Activated naive CD4-positive, alpha-beta T cell (primary cell): ENCODE results near the gene TMEM129.
A peak's percentile ranks its signal among the peaks of the same experiment; 100 is the strongest.

Experiments
- DNase-seq, 4 experiments: peaks; one replicate each; lab custom pipeline; 2025; lab: John Stamatoyannopoulos, UW

The TMEM129 gene

DNA sequence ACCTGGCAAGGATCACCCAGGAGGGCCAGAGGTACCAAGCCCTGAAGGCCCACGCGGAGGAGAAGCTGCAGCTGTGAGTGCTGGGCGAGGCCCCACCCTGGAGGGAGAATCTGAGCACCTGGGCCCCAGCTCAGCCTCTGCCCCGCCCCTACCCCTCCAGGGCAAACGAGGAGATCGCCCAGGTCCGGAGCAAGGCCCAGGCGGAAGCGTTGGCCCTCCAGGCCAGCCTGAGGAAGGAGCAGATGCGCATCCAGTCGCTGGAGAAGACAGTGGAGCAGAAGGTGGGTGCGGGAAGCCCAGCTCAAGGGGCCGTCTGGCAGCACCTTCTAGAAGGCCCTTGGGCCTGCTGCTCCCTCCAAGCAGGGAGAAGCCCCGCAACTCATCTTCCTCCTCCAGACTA is 23.4 kb upstream of the TMEM129 start:
- DNase-seq = no peak

GRCh38 chr4:1743975-1744374 is 22.9 kb upstream of the TMEM129 start:
- DNase-seq = no peak

- DNase-seq = no peak
Observed at GRCh38 chr4:1743551-1743950, 22.4 kb upstream of the TMEM129 start.

DNA sequence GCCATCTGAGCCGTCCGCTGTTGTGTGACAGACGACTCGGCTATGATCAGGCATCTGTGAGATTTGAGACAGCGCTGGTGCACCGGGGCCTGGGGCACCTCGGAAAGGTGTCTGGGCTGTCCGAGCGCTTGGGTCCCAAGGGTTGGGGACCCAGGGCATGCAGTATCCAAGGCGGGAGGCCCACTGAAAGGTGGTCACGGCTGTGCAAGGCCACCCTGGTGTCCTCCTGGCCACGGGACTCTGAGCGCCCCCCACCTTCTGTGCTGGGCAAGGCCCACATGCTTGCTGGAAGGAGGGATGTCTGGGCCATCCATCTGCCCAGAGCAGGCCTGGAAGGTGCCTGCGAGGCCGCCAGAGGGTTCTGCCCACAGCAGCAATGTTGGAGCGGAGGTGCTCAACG is 20.1 kb upstream of the TMEM129 start:
- no peak for DNase-seq

- DNase-seq = no peak
Observed at GRCh38 chr4:1740021-1740545, 19.0 kb upstream of the TMEM129 start.

DNA sequence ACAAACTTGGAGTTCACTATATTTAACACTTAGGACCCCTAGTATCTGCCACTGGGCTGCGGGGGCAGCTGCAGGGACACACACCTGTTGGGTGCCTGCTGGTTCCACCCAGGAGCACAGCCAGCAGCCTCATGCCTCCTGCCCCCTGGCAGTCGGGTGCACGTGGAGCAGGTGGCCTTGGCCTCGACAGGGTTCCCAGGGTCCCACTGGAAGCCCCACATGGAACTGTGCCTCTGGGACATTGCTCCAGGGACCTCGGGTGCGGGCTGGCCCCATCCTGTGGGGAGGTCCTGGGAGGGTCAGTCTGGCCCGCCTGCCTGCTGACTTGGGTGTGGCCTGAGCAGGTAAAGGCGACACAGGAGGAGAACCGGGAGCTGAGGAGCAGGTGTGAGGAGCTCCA is 18.2 kb upstream of the TMEM129 start:
- DNase-seq = no peak

- DNase-seq = no peak
Observed at GRCh38 chr4:1738410-1738809, 17.3 kb upstream of the TMEM129 start.

DNA sequence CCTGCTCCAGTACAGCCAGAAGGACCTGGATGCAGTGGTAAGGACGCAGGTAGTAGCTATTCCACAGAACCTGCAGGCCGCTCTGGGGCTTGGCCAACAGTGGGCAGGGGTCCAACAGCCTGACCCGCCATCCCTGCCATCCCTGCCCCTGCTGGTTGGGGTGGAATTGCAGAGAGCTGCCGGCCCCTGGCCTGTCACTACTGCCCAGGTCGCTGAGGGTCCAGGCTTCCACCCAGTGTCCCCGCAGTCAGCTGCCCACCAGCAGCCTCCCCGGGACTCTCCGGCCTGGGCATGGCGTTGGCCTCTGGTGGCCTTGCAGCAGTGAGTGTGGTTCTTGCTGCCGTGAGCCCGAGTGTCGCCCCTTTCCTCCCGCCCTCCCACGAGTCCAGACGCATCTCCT is 16.5 kb upstream of the TMEM129 start:
- DNase-seq = no peak

- DNase-seq = no peak
Observed at GRCh38 chr4:1736812-1737211, 15.7 kb upstream of the TMEM129 start.

GRCh38 chr4:1735215-1735614 is 14.1 kb upstream of the TMEM129 start:
- no peak for DNase-seq

- DNase-seq = no peak
Observed at GRCh38 chr4:1732911-1733310, 11.8 kb upstream of the TMEM129 start.

DNA sequence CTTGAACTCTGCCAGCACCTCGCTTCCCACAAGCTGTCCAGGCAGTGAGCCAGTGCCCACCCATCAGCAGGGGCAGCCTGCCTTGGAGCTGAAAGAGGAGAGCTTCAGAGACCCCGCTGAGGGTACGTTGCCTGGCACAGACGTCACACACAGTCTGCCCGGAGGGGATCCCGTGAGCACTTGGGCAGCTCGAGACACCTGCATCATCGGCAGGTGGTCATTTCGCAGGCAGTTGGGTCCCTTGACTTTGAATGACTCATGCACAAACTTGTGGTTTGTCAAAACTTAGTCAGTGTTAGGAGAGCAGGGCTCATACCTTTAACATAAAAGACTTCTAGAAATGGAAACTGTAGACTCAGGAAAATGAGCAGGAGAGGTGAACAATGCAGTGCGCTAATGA is 10.1 kb upstream of the TMEM129 start:
- DNase-seq = no peak

DNA sequence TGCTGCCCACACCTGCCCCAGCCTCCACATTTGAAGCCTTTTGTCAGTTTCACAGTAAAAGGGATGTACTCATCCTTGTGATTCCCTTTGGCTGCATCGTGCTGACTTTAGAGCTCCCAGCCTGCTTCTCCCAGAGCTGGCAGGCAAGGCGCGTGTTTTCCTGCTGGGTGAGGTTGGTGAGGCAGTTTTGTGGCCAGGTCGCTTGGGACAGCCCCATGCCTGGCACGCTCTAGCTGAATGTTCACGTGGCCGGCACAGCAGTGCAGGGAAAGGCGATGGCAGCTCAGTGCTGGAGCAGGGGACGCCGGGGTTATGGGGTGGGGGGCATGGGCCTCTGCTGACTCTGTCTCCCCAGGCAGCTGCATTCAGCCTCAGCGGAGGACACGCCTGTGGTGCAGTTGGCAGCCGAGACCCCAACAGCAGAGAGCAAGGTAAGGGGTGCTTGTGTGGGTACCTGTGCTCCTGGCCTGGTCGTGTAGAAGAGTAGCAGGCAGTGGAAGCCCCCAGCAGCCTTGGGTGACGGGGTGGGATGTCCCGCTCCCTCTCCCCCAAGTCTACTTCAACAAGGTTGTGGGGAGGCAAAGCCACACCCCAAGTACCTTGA is 9.5 kb upstream of the TMEM129 start:
- DNase-seq = no peak

GRCh38 chr4:1728061-1728980 is 7.2 kb upstream of the TMEM129 start:
- DNase-seq = no peak

- DNase-seq = no peak
Observed at GRCh38 chr4:1727117-1728031, 6.3 kb upstream of the TMEM129 start.

- peak; percentile 87 to 94 (median 92) for DNase-seq
Observed at GRCh38 chr4:1726146-1726934, 5.2 kb upstream of the TMEM129 start.

GRCh38 chr4:1725521-1725920 is 4.4 kb upstream of the TMEM129 start:
- no peak for DNase-seq

- DNase-seq = peak in 1 of 4 experiments; percentile 39
Observed at GRCh38 chr4:1723131-1723801, 2.1 kb upstream of the TMEM129 start.

DNA sequence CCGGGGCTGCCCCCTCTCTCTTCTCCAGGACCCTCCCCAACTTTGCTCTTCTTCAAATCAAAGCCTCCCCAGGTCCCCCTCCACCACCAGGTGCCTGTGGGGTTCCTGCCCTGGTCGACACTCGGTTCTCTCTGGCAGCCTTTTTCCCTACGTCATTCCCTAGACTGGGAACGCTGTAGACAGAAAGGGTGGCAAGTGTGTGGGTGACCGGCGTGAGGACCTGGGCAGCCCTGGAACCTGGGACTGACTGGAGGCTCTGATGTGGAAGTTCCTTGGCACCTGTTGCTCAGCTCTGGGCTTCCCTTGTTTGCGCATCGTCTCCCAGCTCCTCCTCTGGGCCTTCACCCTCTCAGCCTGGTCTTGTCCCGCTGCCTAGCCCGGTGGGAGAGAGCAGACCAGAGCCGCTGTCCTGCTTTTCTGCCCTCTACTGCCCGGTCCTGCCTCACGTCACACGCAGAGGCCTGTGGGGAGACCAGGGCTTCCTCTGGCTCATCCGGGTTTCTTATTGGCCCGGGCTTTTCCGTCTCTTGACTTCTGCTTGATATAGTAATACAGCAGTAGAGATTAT is 1.5 kb upstream of the TMEM129 start:
- DNase-seq = peak in 1 of 4 experiments; percentile 39
